COR-L47 (cell line): ENCODE measurements around the gene SLC18A3.

Source experiments
- DNase-seq: peaks from one replicate; lab custom pipeline; 2025; lab: John Stamatoyannopoulos, UW

SLC18A3 gene

DNA sequence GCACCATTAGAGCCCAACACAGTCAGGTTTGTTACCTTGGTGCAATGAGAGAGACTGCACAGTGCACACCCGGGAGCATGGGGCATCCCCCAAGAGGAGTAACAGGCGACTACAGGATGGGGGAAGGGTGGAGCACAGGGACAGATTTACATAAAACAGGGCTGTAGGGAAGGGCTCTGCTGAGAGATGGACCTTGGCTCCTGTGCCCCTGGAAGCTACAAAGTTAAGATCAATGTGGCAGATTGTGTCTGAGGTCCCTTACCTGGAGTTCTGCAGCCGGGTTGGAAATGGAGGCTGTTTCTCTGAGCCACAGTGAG is 13.7 kb upstream of the SLC18A3 start:
- DNase-seq = no peak

DNA sequence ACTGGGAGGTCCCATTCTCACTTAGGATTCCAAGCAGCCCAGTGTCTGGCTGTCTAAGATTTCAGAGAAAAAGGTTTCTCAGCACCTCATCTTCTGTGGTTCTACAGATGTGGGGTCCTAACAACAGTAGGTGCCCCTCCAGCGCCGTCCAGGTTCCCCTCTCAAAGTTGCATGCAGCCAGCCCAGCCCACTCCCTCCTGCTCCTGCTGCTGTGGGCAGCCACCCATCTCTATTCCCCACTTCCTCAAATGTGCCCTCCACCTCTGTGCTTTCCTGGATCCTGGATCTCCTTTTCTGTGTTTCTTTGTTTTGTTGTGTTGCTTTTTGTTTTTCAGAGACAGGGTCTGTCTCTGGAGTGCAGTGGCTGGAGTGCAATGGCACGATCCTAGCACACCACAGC is 13.3 kb upstream of the SLC18A3 start:
- no peak for DNase-seq

GRCh38 chr10:49597426-49598163 is 12.5 kb upstream of the SLC18A3 start:
- DNase-seq = no peak

GRCh38 chr10:49598164-49598856 is 11.8 kb upstream of the SLC18A3 start:
- no peak for DNase-seq

- DNase-seq = no peak
Observed at GRCh38 chr10:49598986-49599385, 11.1 kb upstream of the SLC18A3 start.

DNA sequence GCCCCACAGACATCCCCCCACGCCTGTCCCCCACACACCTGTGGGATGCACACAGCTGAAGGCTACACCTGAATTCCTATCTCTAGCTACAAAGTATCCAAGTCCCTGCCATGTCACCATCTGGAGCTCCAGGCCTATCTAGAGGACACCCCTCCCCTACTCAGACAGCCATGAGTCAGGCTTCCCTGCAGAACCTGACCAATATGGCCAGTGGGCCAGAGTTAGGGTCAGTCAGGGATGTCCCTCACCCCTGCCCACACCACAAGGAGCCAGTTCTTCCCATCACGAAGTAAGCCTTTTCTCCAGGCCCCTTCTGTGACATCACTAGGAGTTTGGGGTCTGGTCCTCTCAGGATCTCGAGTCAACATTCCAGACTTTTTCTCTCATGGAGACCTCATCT is 10.6 kb upstream of the SLC18A3 start:
- DNase-seq = no peak

DNA sequence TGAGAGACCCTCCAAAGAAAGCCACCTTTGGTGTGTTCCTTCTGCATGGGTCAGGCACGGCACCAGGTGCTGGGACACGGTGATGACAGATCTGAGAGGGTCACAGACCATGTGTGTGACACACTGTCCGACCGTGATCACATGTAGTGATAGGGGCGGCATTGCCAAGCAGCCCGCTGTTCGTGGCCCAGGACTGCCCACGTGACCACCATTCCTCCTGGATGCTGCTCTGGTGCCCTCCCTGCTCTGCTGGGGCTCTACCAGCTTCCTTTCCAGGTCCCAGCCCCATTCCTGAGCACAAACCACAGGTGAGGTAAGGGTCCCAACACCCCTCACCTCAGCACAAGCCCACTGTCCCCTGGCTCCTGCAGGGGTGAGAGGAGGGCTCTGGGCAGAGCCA is 10.1 kb upstream of the SLC18A3 start:
- DNase-seq = no peak

DNA sequence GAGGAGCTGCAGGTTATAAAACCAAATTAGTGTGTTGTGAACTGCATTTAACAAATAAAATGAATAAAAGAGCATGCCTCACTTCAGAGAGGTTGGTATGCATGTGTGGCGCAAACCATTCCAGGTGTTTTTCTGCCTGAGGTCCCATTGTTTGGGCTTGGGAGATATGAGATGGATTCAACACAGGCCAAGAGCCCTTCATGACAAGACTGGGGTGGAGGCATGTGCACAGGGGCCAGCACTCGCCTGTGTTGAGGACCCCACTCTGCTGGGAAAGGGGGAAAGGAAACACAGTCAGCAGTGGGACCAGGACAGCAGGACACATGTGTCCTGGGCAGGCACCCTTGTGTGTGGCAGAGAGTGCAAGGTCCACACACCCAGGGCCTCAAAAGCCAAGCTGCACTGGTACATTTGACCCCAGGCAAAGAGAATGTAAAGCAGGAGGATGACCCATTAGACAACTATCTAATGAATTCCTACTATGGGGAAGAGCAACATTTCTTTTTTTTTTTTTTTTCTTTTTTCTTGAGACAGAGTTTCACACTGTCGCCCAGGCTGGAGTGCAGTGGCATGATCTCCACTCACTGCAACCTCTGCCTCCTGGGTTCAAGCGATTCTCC is 9.2 kb upstream of the SLC18A3 start:
- DNase-seq = no peak

DNA sequence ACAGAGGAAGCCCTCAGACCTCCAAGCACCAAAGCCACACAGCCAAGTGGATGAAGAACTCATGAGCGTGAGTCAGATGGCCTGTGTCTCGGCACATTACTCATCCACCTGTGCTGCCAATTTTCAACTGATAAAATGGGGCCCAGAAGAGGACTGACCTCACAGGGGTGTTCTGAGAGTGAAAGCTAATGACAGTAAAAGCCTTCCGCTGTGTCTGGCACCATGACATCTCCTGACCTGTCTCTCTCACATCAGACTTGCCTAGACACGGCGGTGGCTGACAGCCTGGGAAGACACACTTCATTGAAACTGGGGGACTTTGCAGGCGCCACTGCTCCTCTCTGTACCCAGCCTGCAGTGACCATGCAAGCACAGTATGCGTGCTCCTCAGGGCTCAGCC is 8.3 kb upstream of the SLC18A3 start:
- DNase-seq = no peak

GRCh38 chr10:49602380-49603023 is 7.6 kb upstream of the SLC18A3 start:
- DNase-seq = no peak

DNA sequence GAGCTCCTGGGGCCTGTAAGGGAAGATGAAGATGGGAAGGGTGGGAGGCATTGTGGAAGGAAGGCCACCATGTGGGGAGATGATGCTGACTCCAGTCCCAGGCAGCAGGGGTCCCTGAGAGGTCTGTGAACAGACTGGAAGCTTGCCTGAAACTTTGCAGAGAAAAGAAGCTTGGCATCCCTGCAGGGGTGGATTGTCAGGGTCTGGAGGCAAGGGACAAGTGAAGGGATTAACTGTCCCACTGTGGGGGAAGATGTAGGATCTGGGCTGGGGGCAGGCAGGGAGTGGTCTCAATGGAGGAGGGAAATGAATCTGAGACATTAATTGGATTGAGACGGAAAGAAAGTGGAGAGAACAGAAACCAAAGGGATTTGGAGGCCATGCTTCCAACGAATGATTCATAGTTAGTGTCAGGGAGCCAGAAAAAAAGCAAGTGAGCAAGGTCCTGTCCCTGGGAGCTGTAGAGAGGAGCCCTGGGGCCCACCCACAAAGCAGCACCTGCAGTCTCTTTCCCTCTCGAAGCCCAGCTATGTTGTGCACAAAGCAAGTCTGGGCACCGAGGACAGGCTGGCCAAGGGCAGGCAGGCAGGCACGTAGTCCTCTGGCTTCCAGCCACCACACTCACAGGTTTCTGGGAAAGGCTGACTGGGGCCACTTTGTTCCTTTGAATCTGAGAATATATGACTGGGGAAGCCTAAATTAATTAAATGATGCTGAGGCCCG is 4.7 kb upstream of the SLC18A3 start:
- no peak for DNase-seq

- no peak for DNase-seq
Observed at GRCh38 chr10:49605939-49606509, 4.1 kb upstream of the SLC18A3 start.

- DNase-seq = no peak
Observed at GRCh38 chr10:49606981-49607535, 3.1 kb upstream of the SLC18A3 start.

DNA sequence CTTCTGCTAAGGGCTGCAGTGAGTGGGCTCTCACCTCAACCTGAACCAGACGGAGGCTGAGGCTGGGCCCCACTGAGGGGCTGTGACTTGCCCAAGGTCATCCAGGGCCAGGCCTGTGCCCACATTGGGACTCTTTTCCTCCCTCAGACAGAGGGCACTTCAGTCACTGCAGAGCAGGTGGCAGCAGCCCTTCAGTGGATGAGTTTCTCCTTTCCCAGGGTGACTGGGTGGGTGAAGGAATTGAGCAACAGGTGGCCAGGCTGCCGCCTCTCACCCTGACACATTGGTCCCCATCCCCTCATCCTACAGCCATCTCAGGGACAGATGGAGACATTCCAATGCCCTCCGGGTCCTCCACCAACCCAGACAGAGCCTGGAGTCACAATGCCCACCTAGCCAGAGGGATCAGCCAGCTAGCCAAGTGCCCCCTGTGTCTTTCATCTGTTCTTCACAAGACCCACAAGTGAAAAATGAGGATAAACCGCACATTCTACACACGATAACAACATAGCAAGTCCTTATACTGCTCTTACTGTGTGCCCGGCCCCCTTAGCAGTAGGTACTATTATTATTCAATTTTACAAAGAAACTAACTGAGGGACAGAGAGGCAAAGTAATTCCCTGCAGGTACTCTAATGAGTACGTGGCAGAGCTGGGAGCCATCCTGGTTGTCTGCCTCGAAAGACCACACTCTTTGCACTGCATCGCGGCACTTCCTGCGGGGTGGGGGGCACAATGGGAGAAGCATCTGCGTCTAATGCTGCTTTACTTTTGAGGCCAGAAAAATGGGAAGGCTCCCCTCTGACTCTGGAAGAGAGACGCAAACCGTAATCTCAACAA is 1.7 kb upstream of the SLC18A3 start:
- DNase-seq = no peak

DNA sequence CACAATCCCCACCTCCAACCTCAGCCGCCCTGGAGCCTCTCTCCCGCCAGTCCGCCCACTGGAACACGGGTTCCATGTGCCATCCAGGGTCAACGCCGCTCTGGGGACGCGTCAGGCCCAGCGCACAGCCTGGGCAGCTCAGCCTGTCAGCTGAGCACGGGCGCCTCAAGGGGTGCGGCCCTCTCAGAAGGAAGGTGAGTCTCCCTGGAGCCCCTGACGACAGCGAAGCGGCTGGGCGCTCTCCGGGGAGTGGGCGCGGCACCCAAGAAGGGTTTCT is 1.2 kb upstream of the SLC18A3 start:
- no peak for DNase-seq

GRCh38 chr10:49609283-49610113 is 612 bp upstream of the SLC18A3 start:
- DNase-seq = no peak

- DNase-seq = no peak
Observed at GRCh38 chr10:49610458-49611165, 502 bp downstream of the SLC18A3 start.

DNA sequence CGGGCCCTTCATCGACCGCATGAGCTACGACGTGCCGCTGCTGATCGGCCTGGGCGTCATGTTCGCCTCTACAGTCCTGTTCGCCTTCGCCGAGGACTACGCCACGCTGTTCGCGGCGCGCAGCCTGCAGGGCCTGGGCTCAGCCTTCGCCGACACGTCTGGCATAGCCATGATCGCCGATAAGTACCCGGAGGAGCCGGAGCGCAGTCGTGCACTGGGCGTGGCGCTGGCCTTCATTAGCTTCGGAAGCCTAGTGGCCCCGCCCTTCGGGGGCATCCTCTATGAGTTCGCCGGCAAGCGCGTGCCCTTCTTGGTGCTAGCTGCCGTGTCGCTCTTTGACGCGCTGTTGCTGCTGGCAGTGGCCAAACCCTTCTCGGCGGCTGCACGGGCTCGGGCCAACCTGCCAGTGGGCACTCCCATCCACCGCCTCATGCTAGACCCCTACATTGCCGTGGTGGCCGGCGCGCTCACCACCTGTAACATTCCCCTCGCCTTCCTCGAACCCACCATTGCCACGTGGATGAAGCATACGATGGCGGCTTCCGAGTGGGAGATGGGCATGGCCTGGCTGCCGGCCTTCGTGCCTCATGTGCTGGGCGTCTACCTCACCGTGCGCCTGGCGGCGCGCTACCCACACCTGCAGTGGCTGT is 1.2 kb downstream of the SLC18A3 start:
- no peak for DNase-seq
